ENCODE results near the gene NADK.
"Not testable (repeated sequence)": the region's sequence is repeated elsewhere in the genome, so short reads cannot be mapped to it uniquely, and the experiment has no call there.

NADK gene

GRCh38 chr1:1761504-1762376 lies 16.5 kb downstream of the NADK start:
- DNase-seq: no peak

- DNase-seq: no peak
Measured at GRCh38 chr1:1760715-1761114, 17.6 kb downstream of the NADK start.

- no peak for DNase-seq
Measured at GRCh38 chr1:1760345-1760650, 18.0 kb downstream of the NADK start.

GRCh38 chr1:1759456-1760344 lies 18.6 kb downstream of the NADK start:
- DNase-seq: no peak

- DNase-seq: no peak
Measured at GRCh38 chr1:1758692-1759455, 19.4 kb downstream of the NADK start.

- no peak for DNase-seq
Measured at GRCh38 chr1:1758059-1758621, 20.1 kb downstream of the NADK start.

GRCh38 chr1:1757422-1758058 lies 20.7 kb downstream of the NADK start:
- no peak for DNase-seq

GRCh38 chr1:1756661-1757421 lies 21.4 kb downstream of the NADK start:
- no peak for DNase-seq

GRCh38 chr1:1755852-1756251 lies 22.4 kb downstream of the NADK start:
- DNase-seq: no peak

GRCh38 chr1:1755426-1755825 lies 22.8 kb downstream of the NADK start:
- no peak for DNase-seq

- no peak for DNase-seq
Measured at GRCh38 chr1:1754051-1754815, 24.0 kb downstream of the NADK start.

GRCh38 chr1:1753607-1754005 lies 24.7 kb downstream of the NADK start:
- DNase-seq: no peak

- no peak for DNase-seq
Measured at GRCh38 chr1:1752636-1753606, 25.3 kb downstream of the NADK start.

- no peak for DNase-seq
Measured at GRCh38 chr1:1752190-1752589, 26.1 kb downstream of the NADK start.

- not testable (repeated sequence) for DNase-seq
Measured at GRCh38 chr1:1749941-1750340, 28.3 kb downstream of the NADK start.

GRCh38 chr1:1748686-1749321 lies 29.5 kb downstream of the NADK start:
- no peak for DNase-seq

- not testable (repeated sequence) for DNase-seq
Measured at GRCh38 chr1:1746566-1746909, 31.7 kb downstream of the NADK start.

GRCh38 chr1:1745651-1746565 lies 32.4 kb downstream of the NADK start:
- peak; percentile 76 to 95 (median 84) for DNase-seq
